Loucy (cell line): ENCODE results near the gene ENKUR.

Experiments
- EZH2phosphoT487 ChIP-seq: fragments of 200-600 bp; IDR thresholded peaks from 2 replicates; pipeline ENCODE4 v1.6.1; 2018; ENCODE audit warnings: antibody characterized with exemption, mild to moderate bottlenecking, moderate library complexity, borderline replicate concordance
- TF ChIP-seq, protein P1 (sequence below): fragments of 200-600 bp; sonication (generic); conservative IDR thresholded peaks from 2 replicates; pipeline ENCODE4 v1.5.1; 2014; ENCODE audit warnings: mild to moderate bottlenecking, antibody characterized with exemption, low read length

DNA sequence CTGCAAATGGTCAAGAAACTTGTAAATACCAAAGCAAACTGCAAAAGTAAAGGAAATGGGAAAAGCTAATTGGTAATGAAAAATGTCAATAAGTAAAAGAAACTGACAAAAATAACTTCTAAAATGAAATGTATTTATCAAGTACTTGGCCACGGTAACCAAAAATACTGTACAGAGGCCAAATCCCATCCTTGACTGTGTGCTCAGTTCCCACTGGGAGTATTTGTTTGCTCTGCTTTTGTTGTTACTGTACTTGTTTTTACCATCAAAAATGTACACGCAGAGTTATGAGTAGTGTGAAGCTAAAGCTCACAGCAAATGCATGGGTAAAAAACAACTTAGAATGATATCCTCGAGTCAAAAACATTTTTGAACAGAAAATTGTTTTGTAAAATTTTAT lies 31.1 kb downstream of the ENKUR start:
- TF ChIP-seq, protein P1, sequence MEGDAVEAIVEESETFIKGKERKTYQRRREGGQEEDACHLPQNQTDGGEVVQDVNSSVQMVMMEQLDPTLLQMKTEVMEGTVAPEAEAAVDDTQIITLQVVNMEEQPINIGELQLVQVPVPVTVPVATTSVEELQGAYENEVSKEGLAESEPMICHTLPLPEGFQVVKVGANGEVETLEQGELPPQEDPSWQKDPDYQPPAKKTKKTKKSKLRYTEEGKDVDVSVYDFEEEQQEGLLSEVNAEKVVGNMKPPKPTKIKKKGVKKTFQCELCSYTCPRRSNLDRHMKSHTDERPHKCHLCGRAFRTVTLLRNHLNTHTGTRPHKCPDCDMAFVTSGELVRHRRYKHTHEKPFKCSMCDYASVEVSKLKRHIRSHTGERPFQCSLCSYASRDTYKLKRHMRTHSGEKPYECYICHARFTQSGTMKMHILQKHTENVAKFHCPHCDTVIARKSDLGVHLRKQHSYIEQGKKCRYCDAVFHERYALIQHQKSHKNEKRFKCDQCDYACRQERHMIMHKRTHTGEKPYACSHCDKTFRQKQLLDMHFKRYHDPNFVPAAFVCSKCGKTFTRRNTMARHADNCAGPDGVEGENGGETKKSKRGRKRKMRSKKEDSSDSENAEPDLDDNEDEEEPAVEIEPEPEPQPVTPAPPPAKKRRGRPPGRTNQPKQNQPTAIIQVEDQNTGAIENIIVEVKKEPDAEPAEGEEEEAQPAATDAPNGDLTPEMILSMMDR: no peak
- TF ChIP-seq EZH2phosphoT487: no peak
